Occipital lobe (tissue), 2 donors: ENCODE data around the gene SAP30BP. TPM values are rescaled to one million over a fixed set of nuclear protein-coding genes. Genes with fewer than 3 reads are reported as not detected.

Experiments used
- DNase-seq: peaks from one replicate; lab custom pipeline; 2025; lab: John Stamatoyannopoulos, UW
- total RNA-seq: library from RNA; depleted of rRNA; stranded (reverse); fragments of >200 nt; gene quantifications from one replicate; pipeline ENCODE4 v1.2.3, GENCODE V29; 2014

Gene SAP30BP
- total RNA-seq, 1 donor from 2014 or later = 34.0 TPM

DNA sequence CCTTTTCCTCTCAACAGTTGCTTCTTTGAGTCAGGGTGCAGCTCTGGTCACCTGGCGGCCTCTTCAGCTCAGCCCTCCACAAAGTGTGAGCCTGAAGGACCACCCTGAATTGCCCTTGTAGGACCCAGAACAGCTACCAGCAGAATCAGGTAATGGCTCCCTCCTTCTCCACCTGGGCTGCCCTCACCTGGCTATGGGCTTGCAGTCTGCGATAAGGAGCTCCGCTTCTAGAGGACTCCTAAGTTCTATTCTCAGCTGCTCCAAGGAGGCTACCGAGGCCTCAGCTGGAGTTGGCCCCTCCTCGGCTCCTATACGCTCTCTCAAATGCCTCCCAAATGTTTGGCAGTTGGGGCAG is 20.5 kb upstream of the SAP30BP start:
- no peak for DNase-seq

DNA sequence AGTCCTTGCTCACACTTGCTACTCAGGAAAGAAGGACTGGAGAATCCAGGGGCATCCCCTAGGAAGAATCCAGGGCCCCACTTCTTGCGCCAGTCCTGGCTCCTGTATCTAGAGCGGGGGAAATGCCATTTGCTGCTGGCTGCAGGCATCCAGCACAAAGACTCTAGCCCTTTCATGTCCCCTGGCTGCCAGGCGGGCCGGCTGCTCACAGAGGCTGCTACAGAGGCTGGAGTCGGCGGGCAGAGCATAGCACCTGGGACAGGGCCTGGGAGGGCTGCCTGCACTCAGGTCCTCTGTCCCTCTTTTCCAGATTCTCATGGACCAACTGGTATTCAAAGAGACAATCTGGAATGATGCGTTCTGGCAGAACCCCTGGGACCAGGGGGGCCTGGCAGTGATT is 20.1 kb upstream of the SAP30BP start:
- no peak for DNase-seq

DNA sequence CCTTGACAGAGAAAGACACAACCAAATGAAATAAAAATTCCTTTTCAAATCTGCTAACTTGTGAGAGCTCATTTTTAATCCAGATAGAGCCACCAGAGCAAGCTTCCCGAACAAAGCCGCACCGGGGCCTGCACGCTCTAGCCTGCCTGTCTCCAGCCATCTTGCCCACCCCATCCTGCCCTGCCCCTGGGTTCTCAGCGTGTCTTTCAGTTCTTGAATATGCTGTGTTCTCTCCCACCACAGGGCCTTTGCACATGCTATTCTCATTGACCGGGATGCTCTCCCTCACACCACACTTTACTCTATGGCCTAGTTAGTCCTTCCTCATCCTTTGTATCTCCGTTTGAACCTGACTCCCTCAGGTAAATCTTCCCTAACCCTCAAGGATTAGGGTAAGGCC is 19.2 kb upstream of the SAP30BP start:
- DNase-seq = no peak

DNA sequence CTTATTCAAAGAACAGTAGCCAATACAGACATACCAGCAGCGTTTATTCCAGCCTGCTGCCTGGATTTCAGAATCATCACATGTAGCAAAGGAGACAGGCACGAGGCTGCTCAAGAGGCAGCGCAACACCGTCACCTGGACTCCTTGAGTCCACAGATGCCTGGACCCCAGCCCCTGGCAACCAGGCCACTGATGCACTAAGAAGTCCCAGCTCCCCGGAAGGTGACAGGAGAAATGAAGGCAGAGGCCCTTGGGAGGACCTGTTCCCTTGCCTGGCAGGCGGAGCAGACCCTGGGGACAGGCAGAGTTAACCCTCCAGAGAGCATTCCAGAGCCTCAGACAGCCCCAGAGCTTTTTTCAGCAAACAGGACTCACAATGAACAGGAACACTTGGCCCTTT is 17.5 kb upstream of the SAP30BP start:
- DNase-seq = no peak

DNA sequence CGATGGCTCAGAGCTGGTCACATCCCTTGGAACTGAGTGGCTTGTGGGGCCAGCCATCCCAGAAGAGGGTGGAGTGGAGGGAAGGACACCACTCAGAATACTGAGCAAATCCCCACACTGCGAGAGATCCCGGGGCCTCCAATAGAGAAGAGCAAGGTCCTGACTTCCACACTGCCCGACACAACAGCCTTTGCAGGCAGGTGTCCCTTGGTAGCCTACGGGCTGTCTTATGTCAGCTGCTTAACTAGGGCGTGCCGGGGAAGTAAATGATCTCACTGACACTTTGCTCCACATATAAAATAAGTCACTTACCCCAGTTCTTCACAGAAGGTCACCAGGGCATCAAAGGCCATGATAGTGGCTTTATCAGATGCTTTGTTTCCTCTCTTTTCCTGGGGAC is 16.3 kb upstream of the SAP30BP start:
- no peak for DNase-seq

DNA sequence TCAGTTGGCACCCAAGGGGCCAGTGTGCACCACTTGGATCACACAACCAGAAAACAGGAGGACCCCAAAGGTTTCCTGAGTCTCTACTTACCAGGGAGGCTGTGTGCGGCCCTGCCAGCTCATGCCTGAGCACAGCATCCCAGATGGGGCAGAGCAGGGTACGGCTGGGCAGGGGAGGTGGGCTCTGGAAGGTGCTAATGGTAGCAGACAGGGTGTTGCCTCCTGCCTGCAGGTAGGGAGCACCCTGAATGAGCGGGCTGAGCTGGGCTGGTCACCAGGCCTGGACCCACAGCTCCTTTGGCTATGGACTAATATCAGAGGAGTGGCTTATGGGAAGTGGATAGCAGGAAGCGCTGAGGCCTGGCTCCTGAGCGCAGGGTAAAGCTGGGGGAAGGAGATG is 14.8 kb upstream of the SAP30BP start:
- DNase-seq = no peak

DNA sequence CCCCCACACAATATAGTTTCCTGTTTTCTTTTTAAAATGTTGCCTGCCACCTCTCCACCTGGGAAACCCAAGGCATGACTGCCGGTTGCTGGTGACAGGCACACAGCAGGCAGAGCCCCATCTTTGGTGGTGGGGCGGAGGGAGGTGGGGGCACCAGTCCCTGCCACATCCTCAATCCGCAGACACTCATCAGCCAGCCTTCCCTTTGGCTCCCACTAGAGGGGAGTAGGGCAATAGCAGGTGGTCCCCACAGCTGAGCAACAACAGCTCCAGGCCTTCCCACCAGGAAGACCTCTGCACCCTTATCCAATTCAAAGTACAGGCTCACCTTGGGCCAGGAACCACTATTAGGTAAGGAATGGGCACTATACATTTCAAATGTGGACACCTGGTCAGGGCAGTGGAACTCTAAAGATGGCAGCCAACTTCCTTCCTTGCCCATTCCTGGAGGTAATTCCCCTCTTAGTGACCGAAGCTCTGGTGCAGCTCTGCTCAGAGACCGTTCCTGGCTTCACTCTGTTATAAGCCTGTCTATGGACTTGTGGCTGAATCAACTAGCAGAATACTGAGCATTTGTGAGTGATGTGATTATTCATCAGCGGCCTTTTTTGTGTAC is 14.1 kb upstream of the SAP30BP start:
- no peak for DNase-seq

DNA sequence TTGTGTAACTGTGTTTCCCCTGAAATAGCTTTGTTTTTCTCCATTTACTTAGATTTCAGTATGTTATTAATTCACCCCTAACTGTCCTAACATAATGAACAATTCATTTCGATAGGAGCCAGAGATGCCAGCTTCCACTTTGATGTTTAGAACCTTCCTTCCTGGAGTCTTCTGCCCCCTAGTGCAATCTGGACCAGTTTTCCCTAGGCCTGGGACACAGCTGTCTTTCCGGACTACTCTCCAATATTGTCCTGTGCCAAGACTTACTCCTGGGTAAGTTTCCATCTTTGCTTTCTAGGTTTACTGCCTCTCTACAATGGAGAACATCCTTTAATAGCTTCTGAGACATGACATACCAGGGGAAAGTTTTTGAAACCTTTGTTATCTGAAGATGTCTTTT is 13.0 kb upstream of the SAP30BP start:
- no peak for DNase-seq

DNA sequence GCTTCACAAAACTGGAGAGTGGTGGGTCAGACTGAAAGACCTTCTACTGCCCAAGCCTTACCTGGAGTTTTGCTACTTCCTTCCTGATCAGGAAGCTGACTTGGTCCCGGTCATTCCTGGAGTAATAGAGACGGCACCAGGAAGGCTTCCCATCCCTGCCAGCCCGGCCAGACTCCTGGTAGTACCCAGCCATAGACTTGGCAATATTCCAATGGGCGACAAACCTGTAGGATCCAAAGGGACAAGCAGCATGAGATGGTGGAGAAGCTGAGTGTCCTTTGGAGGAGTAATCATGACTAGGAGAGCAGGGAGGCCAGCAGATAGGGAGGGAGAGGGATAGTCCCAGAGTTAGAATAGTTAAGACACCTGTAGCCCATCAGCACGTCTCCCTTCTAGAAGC is 8.9 kb upstream of the SAP30BP start:
- no peak for DNase-seq

DNA sequence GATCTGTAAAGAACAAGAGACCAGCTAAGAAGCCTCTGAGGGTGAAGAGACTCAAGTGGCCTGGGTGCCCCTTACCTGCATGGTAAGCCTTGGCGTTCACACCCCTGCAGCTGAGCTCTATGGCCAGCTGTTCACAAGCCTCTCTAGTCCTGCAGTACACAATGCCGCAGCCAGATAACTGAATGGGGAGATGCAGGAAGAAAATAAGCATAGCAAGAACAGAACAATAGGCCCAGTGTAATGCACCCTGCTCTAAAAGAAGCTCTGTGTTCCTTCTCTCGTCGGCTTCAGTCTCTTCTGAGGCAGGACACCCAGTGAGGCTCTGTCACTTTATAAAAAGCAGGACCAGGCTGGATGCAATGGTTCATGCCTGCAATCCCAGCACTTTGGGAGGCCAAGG is 5.6 kb upstream of the SAP30BP start:
- no peak for DNase-seq

DNA sequence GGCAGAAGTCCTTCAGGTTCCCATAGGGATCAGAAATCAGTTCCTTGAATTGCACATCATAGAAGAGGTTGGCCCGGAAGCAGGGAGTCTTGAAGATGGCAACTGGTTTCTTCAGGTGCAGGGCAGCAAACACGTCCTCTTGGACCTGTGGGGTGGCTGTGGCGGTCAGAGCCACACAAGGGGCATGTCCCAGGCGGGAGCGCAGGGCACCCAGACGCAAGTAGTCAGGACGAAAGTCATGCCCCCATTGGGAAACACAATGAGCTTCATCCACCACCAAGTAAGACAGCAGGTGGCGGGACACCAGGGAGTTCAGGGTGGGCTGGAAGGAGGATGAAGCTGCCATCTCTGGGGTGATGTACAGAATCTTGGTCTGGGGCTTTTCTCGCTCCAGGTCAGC is 4.6 kb upstream of the SAP30BP start:
- no peak for DNase-seq

DNA sequence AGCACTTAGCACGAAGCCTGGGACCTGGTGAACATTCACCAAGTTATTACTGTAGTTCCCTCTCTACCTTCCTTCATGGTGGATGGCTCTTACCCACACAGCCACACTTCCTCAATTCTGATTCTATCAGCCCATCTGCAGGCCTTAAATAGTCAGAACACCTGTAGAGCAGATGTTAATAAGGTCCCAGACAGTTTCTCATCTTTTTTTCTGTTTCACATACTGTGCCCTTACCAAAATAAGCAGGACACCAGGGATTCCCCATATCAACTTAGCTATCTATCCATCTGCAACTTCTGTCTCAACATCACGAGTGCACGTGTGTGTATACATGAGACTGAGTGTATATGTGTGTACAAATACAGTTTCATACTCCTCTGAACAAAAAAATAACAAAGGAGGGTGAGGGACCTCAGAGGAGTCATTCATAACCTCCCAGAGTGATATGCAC is 3.0 kb upstream of the SAP30BP start:
- no peak for DNase-seq

DNA sequence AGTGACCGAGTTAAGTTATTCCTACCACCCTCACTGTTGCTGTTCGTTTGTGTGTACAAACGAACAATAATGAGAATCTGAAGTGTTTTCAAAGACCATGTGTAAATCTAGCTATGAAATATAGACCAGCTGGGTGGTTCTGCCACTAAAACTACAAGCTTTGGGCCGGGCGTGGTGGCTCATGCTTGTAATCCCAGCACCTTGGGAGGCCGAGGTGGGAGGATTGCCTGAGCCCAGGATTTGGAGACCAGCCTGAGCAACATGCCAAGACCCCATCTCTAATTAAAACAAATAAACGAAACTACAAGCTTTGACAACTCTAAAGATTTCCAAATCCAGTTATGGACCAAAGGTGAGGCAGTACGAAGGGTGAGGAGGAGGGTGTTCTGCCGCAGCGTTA is 1.2 kb upstream of the SAP30BP start:
- DNase-seq = no peak

DNA sequence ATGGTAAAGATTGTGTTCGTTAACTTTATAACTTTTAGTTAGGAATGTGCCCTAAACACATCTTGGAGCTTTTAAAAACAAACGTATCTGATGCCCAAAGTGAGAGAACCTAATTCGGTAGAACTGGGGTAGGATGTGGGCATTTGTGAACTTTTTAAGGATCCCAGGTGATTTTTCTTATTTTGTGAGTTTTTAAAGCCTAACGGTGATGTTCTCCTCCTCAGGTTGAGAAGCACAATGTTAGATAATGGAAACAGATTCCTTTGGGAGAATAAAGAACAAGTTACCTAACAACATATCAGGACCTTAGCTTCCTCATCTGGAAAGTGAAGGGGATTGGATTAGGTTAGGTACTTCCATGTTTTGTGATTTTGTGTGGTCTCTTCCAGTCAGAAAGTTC is 687 bp downstream of the SAP30BP start:
- no peak for DNase-seq

DNA sequence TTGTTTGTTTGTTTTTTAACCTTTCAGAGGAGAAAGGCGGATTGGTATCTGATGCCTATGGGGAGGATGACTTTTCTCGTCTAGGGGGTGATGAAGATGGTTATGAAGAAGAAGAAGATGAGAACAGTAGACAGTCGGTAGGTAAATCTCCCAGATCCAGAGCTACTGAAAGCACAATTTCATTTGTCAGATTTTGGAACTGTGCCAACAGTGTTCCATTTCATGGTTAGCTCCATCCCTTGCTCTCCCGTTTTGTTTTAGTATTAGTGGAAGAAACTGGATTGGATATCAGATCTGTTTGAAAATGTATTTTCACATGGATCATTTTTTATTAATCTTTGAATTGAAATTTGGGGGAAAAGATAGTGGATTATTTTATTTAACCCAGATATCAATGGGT is 1.4 kb downstream of the SAP30BP start:
- DNase-seq = no peak

DNA sequence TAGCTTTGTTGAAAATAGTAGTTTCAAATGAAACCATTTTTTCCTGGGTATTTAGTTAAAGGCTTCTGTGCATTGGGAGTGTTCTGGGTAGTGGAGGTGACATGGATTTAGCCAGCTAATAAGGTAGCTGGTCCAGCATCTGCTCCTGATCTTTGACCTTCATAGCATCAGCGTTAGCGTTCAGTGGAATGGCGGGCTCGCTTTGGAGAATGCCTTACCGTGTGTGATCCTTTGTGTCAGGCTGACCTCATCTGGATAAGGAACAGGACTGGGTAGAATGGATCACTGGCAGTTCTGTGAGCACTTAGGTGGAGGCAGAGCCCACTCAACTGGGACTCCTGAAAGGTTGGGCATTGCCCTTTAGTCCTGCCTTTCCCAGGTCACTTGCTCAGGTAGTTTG is 3.7 kb downstream of the SAP30BP start:
- DNase-seq = no peak

DNA sequence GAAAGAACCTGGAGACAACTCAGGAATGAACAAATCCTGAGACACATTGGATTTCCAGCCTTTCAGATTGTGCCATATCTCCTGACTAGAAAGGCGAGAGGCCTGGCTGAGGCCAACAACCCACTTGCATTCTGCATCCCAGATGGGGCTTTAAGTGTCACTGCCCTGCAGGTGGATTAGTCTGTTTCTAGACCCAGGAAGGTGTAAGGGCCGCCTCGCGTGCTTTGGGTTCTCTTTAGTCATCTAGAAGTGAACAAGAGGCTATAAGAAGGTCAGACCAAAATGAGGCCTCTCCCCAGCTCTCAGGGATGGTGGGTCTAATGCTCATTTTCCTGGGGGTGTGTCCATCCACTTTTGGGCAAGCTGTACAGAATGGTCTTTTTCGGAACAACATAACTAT is 4.9 kb downstream of the SAP30BP start:
- DNase-seq = no peak

DNA sequence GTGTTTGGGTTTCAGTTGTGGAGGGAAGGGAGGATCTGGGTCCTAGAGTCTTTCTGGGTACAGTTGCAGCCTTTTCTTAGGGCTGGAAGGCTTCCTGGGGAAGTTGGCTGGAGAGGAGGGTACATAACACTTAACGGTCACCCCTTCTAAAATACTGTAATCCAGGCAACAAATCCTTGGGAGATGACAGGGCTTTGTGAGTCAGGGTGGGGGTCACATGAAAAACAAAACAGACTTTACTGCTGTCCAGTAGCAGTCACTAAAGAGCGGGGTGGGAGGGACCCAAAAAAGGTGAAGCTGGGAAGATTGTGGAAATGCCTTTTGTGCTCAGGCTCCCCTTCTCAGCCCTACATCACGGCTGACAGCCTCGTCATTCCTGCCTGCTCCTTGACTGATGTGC is 6.3 kb downstream of the SAP30BP start:
- no peak for DNase-seq

DNA sequence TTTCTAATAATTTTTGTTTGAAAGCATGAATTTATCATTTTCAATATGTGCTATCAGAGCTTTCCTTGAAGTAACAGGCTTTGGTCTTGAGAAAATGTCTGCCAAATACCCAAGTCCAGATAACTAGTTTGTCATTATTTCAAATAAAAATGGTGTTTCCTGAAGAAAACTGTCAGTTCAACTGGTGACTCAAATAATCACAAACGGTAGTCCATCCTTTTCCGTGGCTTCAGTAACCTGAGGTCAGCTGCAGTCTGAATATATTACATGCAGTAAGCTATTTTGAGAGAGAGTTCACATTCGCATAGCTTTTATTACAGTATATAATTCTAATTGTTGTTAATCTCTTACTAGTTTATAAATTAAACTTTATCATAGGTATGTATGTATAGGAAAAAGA is 9.3 kb downstream of the SAP30BP start:
- DNase-seq = no peak

DNA sequence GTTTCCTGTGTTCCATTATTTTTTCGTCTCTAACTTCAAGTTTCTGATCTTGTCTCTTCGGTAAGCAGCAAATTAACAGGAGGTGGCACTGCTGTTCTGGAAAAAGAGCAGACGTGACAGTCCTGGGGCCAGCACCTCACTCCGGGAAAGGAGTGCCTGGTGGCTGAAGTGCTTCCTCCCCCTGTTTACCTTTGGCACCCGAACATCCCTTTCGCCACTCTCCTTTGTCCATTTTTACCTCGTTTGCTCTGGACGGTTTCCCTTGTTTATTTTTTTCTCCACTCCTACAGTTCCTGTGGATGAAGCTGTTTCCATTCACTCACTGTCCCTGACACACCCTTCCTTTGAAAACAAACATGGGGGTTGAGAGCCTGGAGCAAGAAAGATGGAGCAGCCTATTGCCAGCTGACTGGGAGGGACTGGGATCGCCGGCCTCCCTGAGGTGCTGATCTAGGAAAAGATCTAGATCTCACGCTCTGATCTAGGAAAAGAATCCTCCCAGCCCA is 12.6 kb downstream of the SAP30BP start:
- DNase-seq = no peak

DNA sequence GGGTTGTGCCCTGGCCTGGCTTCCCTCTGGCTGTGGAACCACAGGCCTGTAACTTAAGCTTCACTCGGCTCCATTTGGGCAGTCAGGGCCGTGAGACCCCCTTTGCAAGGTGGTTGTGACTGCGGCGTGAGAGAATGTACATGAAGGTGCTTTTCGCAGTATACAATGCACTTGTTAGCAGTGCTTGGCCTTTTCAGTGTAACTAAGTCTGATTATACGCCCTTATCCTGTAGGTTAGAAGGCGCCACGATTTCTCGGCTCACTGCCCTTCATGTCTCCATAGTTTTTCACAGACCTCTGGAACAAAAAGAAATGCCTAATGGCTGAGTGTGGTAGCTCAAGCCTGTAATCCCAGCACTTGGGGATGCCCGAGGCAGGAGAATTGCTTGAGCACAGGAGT is 13.3 kb downstream of the SAP30BP start:
- DNase-seq = no peak

DNA sequence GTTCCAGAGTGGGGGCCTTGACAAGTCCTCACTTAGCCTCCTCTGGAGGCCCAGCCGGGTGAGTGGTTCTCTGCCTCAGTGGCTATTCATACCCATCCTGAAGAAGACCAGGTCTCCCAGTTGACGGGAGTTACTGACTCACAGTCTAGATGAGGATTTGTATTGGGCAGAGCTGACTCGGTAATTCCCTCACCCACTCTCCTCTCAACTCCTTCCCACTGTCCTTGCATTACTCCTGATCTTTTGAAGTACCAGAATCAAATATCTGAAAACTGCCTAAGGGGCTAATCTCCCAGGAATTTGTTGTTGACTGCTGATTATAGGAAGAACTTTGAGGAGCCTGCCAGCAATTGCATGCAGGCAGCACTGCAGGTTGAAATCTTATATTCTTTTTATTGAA is 14.2 kb downstream of the SAP30BP start:
- DNase-seq = no peak

DNA sequence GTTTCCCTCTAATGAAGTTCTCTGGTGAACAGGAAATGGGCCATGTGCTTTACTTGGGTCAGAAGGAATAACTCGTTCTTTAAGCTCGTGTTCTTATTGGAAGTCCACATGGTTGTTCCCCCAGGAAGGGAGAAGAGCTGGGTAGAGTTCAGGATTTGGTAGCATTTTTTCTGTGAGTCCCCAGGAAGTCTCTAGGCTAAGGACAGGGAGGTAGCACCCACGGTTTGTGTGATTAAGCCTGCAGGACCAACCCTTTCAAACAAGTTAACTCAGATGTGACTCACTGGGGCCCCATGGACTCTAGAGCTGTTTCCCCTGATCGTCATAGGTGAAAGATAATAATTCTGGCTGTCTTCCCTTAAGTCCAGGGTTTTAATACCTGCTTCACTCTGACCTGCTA is 16.4 kb downstream of the SAP30BP start:
- no peak for DNase-seq

DNA sequence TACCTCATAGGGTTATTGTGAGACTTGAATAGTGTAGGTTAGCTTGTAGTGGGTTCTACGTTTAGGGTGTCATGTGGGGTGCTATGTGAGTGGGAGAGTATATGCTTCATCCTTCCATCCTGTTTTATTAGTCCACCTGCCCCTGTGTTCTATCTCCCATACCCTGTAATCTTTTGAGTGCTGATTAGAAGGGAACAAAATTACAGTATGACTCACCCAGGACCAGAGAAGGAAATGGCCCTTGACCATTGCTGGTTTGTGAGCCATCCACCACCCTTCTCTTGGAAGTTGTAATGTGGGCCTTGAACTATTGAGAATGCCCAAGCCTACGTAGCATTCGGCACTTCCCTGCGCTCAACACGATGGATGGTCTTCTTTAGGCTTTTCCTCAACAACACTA is 17.1 kb downstream of the SAP30BP start:
- no peak for DNase-seq
